Left ventricle myocardium inferior (tissue), 1 donor: ENCODE measurements around the gene ARL3. TPM values are rescaled to one million over a fixed set of nuclear protein-coding genes. Genes with fewer than 3 reads are reported as not detected.
"Not testable (repeated sequence)": the region's sequence is repeated elsewhere in the genome, so short reads cannot be mapped to it uniquely, and the experiment has no call there.

Experiments
- DNase-seq: peaks from one replicate; pipeline ENCODE4 v3.0.0-alpha.2; 2020
- H3K27ac ChIP-seq: fragments of 200-600 bp; replicated peaks from 2 replicates; pipeline ENCODE4 v1.8.0; 2021
- H3K27me3 ChIP-seq: fragments of 200-600 bp; 2 replicates; pipeline ENCODE4 v1.8.0; 2021; ENCODE audit warnings: low read depth
- H3K36me3 ChIP-seq: fragments of 200-600 bp; 2 replicates; pipeline ENCODE4 v1.8.0; 2021
- H3K4me1 ChIP-seq: fragments of 200-600 bp; 2 replicates; pipeline ENCODE4 v1.8.0; 2021
- H3K4me3 ChIP-seq: fragments of 200-600 bp; 2 replicates; pipeline ENCODE4 v1.8.0; 2021; ENCODE audit warnings: mild to moderate bottlenecking, moderate library complexity
- H3K9me3 ChIP-seq: fragments of 200-600 bp; replicated peaks from 2 replicates; pipeline ENCODE4 v1.8.0; 2021
- CTCF ChIP-seq: fragments of 200-600 bp; IDR thresholded peaks from 2 replicates; pipeline ENCODE4 v1.8.0; 2021; ENCODE audit warnings: antibody characterized with exemption, mild to moderate bottlenecking, borderline replicate concordance
- intact Hi-C: fragments of 100-400 bp; cut with micrococcal nuclease; formaldehyde crosslinking; loops from one replicate; pipeline ENCODE4 v1.11.0; 2022
- total RNA-seq: library from RNA; stranded (reverse); fragmentation: NEBNext Ultra II Directional; extraction: Animal tissue kit (Norgen Biotek cat#: 25700); gene quantifications from one replicate; pipeline ENCODE4 v1.2.1, GENCODE V29; 2021
- donor health status: DM: no; HTN: yes; CAD: no; lungs with severe emphysema.

ARL3 gene
- total RNA-seq, 1 donor from 2014 or later = 13.4 TPM

- Histone ChIP-seq H3K27me3 (no peaks in the 10 kb centered on the region), H3K27ac (no peak overlapping the region), H3K4me1 (peaks cover 3% of the 10 kb centered on the region), H3K9me3 (no peaks in the 10 kb centered on the region), H3K4me3 (no peak overlapping the region), H3K36me3 (no peaks in the 10 kb centered on the region)
- DNase-seq = no peak
- intact Hi-C loops = no loop called here
- TF ChIP-seq CTCF = no peak
Observed at GRCh38 chr10:102723989-102724388, 9.8 kb upstream of the ARL3 start.

- H3K4me3 ChIP-seq = no peak overlapping the region
- H3K27ac ChIP-seq = no peak overlapping the region
- DNase-seq = no peak
- no peaks in the 10 kb centered on the region for H3K36me3 ChIP-seq
- intact Hi-C loops = no loop called here
- TF ChIP-seq CTCF = no peak
- H3K9me3 ChIP-seq = no peaks in the 10 kb centered on the region
- peaks cover 15% of the 10 kb centered on the region for H3K4me1 ChIP-seq
- no peaks in the 10 kb centered on the region for H3K27me3 ChIP-seq
Observed at GRCh38 chr10:102721954-102722353, 7.8 kb upstream of the ARL3 start.

GRCh38 chr10:102720775-102721301 lies 6.6 kb upstream of the ARL3 start:
- H3K27me3 ChIP-seq = no peaks in the 10 kb centered on the region

GRCh38 chr10:102720337-102720736 lies 6.1 kb upstream of the ARL3 start:
- no peak for TF ChIP-seq CTCF
- Histone ChIP-seq H3K4me1 (peaks cover 18% of the 10 kb centered on the region), H3K4me3 (no peak overlapping the region), H3K27ac (no peak overlapping the region), H3K27me3 (no peaks in the 10 kb centered on the region), H3K36me3 (no peaks in the 10 kb centered on the region), H3K9me3 (no peaks in the 10 kb centered on the region)
- no peak for DNase-seq
- intact Hi-C loops = no loop called here

More at GRCh38 chr10:102720775-102721301, 6.6 kb upstream of the ARL3 start:
- Histone ChIP-seq H3K36me3 (no peaks in the 10 kb centered on the region), H3K4me3 (no peak overlapping the region), H3K9me3 (no peaks in the 10 kb centered on the region), H3K4me1 (peaks cover 15% of the 10 kb centered on the region), H3K27ac (no peak overlapping the region)
- DNase-seq = no peak
- no peak for TF ChIP-seq CTCF
- intact Hi-C loops = no loop called here

GRCh38 chr10:102718220-102718619 lies 4.0 kb upstream of the ARL3 start:
- peak overlapping the region; percentile 81 for H3K27ac ChIP-seq
- H3K27me3 ChIP-seq = no peaks in the 10 kb centered on the region
- no peaks in the 10 kb centered on the region for H3K9me3 ChIP-seq
- no peaks in the 10 kb centered on the region for H3K36me3 ChIP-seq
- H3K4me1 ChIP-seq = peaks cover 35% of the 10 kb centered on the region
- no peak for DNase-seq
- TF ChIP-seq CTCF = no peak
- intact Hi-C loops = no loop called here
- peak overlapping the region; percentile 17 for H3K4me3 ChIP-seq

GRCh38 chr10:102716900-102717565 lies 2.8 kb upstream of the ARL3 start:
- H3K4me3 ChIP-seq, H3K27me3 ChIP-seq, DNase-seq, H3K9me3 ChIP-seq, H3K36me3 ChIP-seq, intact Hi-C loops: not testable (repeated sequence)
- Histone ChIP-seq H3K4me1 (peaks cover 45% of the 10 kb centered on the region), H3K27ac (peak overlapping the region; percentile 81)
